Peyer's patch (tissue), 4 donors: ENCODE results near the gene ADCY2. TPM values are rescaled to one million over a fixed set of nuclear protein-coding genes. Genes with fewer than 3 reads are reported as not detected.
"Not testable (repeated sequence)": the region's sequence is repeated elsewhere in the genome, so short reads cannot be mapped to it uniquely, and the experiment has no call there.

Experiments used
- DNase-seq, 3 donors: peaks; one replicate each; pipeline ENCODE4 v3.0.0-alpha.2; 2017 to 2019
- H3K27ac ChIP-seq, 4 donors: fragments of 200-600 bp; sonication (generic); one replicate each; pipeline ENCODE4 v1.5.1; 2016 to 2019
- H3K27me3 ChIP-seq, 2 donors: fragments of 200-600 bp; sonication (generic); one replicate each; pipeline ENCODE4 v1.5.1; 2019
- H3K36me3 ChIP-seq, 3 donors: fragments of 200-600 bp; sonication (generic); one replicate each; pipeline ENCODE4 v1.5.1; 2016 to 2019
- H3K4me1 ChIP-seq, 4 donors: fragments of 200-600 bp; sonication (generic); one replicate each; pipeline ENCODE4 v1.5.1; 2016 to 2019
- H3K4me3 ChIP-seq, 4 donors: fragments of 200-600 bp; sonication (generic); 1 replicate in 3 of 4; 2 replicates in 1 of 4; pipeline ENCODE4 v1.5.1; 2016 to 2019; ENCODE audit warnings: mild to moderate bottlenecking in 1 of 4
- H3K9me3 ChIP-seq, 4 donors: fragments of 200-600 bp; sonication (generic); one replicate each; pipeline ENCODE4 v1.5.1; 2016 to 2019; ENCODE audit warnings: mild to moderate bottlenecking in 1 of 4
- POLR2A ChIP-seq, 2 donors: fragments of 450-650 bp; IDR thresholded peaks; one replicate each; pipeline ENCODE4 v1.5.1; 2017; ENCODE audit warnings: antibody characterized with exemption in 2 of 2, mild to moderate bottlenecking in 2 of 2, moderate library complexity in 2 of 2
- total RNA-seq, 4 donors: library from RNA; depleted of rRNA; stranded (reverse); fragments of >200 nt; gene quantifications; one replicate each; pipeline ENCODE4 v1.1.0, GENCODE V29; 2016
- TF ChIP-seq, protein P1 (sequence below), 6 experiments: fragments of 450-650 bp in 4 of 6; fragments of 200-600 bp in 2 of 6; sonication (generic) in 1 of 6; IDR thresholded peaks; one replicate each; pipeline ENCODE4 v1.5.1; 2017 to 2019; ENCODE audit warnings: antibody characterized with exemption in 6 of 6, mild to moderate bottlenecking in 3 of 6, moderate library complexity in 1 of 6

ADCY2 gene
- total RNA-seq, 4 donors from 2014 or later: 0.53 to 12.4 (median 5.1) TPM

DNA sequence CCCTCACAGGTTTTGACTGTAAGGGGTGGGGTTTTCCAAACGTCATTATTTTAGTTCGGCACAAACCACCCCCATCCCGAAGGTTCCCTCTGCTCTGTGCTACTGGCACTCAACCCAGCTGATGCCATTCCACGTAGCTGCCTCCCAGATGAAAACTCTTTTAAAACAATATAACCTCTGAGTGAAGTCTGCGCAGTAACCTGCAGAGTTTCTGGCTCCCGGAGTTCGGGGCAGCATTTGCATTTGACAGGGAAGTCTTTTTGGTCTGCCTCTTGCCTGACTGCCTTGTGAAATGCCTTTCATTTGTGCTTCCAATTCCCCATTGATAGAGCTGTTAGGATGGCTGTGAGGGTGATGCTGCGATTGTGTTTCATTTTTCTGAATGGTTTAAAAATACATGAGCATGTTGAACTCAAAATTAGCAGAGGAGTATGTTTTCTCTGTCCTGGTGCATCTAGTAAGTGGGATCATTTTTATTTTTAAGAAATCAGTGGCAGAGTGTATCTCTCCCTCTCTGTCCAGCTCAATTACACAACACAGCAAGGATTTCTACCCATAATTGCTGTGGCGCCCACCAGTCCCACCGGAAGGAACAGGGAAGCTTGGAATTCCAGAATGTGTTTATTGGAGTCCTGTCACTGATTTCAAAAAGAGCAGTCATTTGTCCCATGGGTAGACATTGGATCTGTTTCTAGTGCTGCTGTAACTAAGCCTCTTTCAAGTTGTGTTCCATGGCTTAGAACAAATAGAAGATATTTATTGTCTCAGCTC is 24.8 kb downstream of the ADCY2 start:
- H3K36me3 ChIP-seq: no peaks in the 10 kb centered on the region
- H3K27me3 ChIP-seq: no peaks in the 10 kb centered on the region
- H3K4me1 ChIP-seq: no peaks in the 10 kb centered on the region
- H3K9me3 ChIP-seq: no peaks in the 10 kb centered on the region
- no peak overlapping the region for H3K4me3 ChIP-seq
- no peak overlapping the region for H3K27ac ChIP-seq
- no peak for TF ChIP-seq POLR2A (IDR thresholded peaks at IDR 0.05)
- TF ChIP-seq, protein P1, sequence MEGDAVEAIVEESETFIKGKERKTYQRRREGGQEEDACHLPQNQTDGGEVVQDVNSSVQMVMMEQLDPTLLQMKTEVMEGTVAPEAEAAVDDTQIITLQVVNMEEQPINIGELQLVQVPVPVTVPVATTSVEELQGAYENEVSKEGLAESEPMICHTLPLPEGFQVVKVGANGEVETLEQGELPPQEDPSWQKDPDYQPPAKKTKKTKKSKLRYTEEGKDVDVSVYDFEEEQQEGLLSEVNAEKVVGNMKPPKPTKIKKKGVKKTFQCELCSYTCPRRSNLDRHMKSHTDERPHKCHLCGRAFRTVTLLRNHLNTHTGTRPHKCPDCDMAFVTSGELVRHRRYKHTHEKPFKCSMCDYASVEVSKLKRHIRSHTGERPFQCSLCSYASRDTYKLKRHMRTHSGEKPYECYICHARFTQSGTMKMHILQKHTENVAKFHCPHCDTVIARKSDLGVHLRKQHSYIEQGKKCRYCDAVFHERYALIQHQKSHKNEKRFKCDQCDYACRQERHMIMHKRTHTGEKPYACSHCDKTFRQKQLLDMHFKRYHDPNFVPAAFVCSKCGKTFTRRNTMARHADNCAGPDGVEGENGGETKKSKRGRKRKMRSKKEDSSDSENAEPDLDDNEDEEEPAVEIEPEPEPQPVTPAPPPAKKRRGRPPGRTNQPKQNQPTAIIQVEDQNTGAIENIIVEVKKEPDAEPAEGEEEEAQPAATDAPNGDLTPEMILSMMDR (IDR thresholded peaks at IDR 0.05): no peak
- no peak for DNase-seq

DNA sequence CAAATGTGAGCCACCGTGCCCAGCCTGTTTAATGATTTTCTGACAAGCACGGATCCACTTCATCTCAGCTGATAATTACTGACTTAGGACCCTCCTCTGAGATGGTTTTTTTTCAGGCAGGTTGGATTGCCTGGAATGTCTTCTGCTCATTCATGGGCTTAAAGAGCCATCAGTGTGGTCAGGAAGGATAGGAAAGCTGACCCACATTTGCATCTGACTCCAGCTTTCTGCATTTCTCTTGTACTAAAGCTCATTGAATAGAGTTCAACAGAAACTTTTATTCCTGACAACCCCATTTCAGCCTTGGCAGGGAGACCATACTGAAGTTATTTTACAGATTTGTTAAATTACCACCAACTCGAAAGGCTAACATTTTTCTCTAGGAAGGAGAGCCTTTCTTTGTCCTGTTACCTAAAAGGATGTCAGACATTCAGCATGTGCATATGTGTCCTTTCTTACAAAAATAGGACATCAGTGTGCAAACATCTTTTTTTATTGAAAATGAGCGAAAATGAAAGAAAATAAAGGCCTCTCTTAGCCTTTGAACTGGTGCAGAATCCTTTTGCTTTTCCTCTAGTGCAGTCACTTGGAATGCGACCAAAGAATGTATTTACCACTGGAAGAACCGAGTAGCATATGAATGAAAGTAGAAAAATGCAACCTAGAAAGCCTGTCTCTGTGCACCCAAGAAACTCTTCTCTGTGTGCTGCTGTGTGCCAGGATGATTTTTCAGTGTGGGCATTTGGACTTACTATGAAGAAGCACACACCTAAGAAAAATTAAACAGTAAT is 26.6 kb downstream of the ADCY2 start:
- no peaks in the 10 kb centered on the region for H3K36me3 ChIP-seq
- no peak overlapping the region for H3K27ac ChIP-seq
- no peaks in the 10 kb centered on the region for H3K27me3 ChIP-seq
- H3K4me3 ChIP-seq: no peak overlapping the region
- TF ChIP-seq, protein P1 (IDR thresholded peaks at IDR 0.05): no peak
- no peak for DNase-seq
- H3K4me1 ChIP-seq: no peaks in the 10 kb centered on the region
- H3K9me3 ChIP-seq: no peaks in the 10 kb centered on the region

DNA sequence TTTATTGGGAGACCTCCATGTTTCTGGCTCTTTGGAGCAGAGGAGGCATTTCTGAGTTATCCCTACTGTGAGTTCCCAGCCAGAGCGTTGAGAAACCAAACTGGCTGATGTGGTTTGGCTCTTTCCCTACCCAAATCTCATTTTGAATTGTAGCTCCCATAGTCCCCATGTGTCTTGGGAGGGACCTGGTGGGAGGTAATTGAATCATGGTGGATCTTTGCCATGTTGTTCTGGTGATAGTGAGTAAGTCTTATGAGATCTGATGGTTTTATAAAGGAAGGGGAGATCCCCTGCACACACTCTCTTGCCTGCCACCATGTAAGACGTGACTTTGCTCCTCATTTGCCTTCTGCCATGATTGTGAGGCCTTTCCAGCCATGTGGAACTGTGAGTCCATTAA is 27.3 kb downstream of the ADCY2 start:
- H3K4me3 ChIP-seq, H3K4me1 ChIP-seq, H3K36me3 ChIP-seq, H3K9me3 ChIP-seq, H3K27ac ChIP-seq, DNase-seq, H3K27me3 ChIP-seq: not testable (repeated sequence)

DNA sequence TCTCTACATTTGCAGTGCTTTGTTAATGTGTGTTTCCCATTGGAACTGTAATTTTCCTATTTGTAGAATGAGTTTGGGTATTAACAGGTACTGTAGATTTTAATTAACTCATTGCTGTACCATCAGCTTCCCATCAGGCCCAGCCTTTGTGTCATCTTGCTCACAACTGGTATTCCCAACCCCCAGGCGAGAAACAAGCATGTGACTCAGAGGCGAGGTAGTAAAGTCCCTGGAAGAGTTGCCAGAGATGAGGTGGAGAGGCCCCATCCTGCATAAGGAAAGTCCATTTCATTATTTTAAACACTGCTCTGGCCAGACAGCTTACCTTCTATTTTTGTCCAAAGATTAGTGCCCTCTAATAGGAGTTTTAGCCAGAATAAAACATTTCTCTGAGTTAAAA is 29.9 kb downstream of the ADCY2 start:
- DNase-seq: no peak
- H3K27me3 ChIP-seq: no peaks in the 10 kb centered on the region
- H3K27ac ChIP-seq: no peak overlapping the region
- no peaks in the 10 kb centered on the region for H3K4me1 ChIP-seq
- TF ChIP-seq POLR2A (IDR thresholded peaks at IDR 0.05): no peak
- TF ChIP-seq, protein P1 (IDR thresholded peaks at IDR 0.05): no peak
- no peaks in the 10 kb centered on the region for H3K9me3 ChIP-seq
- H3K36me3 ChIP-seq: no peaks in the 10 kb centered on the region
- no peak overlapping the region for H3K4me3 ChIP-seq

DNA sequence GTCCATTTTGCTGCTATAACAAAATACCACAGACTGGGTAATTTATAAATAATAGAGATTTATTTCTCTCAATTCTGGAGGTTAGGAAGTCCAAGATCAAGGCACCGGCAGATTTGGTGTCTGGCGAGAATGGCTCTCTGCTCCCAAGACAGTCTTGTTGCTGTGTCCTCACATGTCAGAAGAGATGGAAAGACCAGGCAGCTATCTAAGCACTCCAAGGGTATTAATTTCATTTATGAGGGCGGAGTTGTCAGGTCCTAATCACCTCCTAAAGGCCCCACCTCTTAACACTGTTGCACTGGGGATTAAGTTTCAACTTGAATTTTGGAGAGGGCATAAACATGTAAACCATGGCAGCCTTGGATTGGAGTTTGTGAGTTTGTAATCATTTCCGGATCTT is 30.3 kb downstream of the ADCY2 start:
- H3K4me1 ChIP-seq: no peaks in the 10 kb centered on the region
- H3K27me3 ChIP-seq: no peaks in the 10 kb centered on the region
- no peak overlapping the region for H3K4me3 ChIP-seq
- no peak overlapping the region for H3K27ac ChIP-seq
- H3K9me3 ChIP-seq: no peaks in the 10 kb centered on the region
- TF ChIP-seq, protein P1 (IDR thresholded peaks at IDR 0.05): no peak
- TF ChIP-seq POLR2A (IDR thresholded peaks at IDR 0.05): no peak
- no peak for DNase-seq
- H3K36me3 ChIP-seq: no peaks in the 10 kb centered on the region

DNA sequence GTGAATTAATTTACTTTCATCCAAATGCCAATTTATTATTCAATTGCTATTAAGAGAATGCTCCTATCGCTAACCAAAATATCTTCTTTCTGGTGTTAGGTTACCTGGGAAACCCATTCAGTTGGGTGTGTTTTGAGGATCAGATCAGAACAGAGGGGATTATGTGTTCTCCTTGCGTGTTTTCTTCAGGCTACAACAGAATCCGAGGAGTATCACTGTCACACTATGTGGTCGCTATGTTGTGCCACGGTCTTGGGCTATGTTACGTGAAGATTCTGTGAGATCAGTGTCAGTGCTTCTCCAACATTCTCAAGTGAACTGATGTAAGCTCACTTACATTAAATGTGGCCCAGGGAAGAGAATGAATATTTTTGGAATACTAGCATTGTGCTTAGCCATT is 39.0 kb downstream of the ADCY2 start:
- no peaks in the 10 kb centered on the region for H3K9me3 ChIP-seq
- DNase-seq: no peak
- no peak overlapping the region for H3K4me3 ChIP-seq
- no peak overlapping the region for H3K27ac ChIP-seq
- no peaks in the 10 kb centered on the region for H3K36me3 ChIP-seq
- TF ChIP-seq POLR2A (IDR thresholded peaks at IDR 0.05): no peak
- TF ChIP-seq, protein P1 (IDR thresholded peaks at IDR 0.05): no peak
- H3K27me3 ChIP-seq: no peaks in the 10 kb centered on the region
- no peaks in the 10 kb centered on the region for H3K4me1 ChIP-seq
